Pulmonary artery endothelial cell (primary cell): ENCODE results near the gene FGL2. TPM values are rescaled to one million over a fixed set of nuclear protein-coding genes. Genes with fewer than 3 reads are reported as not detected.
"Not testable (repeated sequence)": the region's sequence is repeated elsewhere in the genome, so short reads cannot be mapped to it uniquely, and the experiment has no call there.

Experiments used
- DNase-seq: peaks from one replicate; pipeline ENCODE4 v3.0.0-alpha.2; 2011; ENCODE audit warnings: low read depth, low spot score
- total RNA-seq: library from RNA; depleted of rRNA; stranded (reverse); fragments of >200 nt; gene quantifications from 2 replicates; pipeline ENCODE4 v1.2.3, GENCODE V29; 2014

FGL2 gene
- total RNA-seq, 1 donor from 2014 or later: 0.26 TPM

GRCh38 chr7:77157034-77157433 lies 42.6 kb downstream of the FGL2 start:
- DNase-seq: not testable (repeated sequence)

DNA sequence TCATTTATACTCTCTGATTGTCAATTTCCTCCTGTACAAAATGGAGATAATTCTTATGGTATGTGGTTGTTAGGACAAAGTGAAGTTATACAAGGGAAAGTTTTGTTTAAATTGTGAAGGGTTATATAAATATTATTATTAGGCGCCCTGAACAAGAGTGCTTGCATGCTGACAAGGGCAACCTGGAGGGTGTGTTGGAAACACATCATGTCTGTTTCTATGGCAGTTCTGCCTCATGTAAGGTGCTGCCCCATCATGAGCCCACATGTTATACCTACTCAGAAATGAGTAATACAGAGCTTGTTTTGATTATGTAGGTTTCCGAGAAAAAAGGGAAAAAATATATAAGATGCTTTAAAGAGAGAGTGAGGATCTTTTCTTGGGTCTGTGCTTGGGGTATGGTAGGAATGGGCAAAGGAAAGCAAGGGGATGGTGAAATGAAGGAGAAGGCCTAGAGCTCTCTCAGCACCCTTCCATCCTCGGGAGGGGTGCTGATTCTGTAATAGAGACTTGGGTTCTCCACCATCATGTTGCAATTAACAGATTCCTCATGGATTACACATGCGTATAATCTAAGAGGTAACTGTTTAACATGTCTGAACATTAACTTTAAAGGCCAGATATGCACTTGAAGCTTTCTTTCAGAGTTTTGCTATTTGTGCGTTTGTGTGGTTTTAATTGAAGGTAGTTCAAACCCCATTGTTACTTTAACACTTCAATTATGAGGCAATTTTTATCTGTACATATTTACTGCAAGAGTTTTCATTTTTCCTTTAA lies 43.8 kb downstream of the FGL2 start:
- not testable (repeated sequence) for DNase-seq

DNA sequence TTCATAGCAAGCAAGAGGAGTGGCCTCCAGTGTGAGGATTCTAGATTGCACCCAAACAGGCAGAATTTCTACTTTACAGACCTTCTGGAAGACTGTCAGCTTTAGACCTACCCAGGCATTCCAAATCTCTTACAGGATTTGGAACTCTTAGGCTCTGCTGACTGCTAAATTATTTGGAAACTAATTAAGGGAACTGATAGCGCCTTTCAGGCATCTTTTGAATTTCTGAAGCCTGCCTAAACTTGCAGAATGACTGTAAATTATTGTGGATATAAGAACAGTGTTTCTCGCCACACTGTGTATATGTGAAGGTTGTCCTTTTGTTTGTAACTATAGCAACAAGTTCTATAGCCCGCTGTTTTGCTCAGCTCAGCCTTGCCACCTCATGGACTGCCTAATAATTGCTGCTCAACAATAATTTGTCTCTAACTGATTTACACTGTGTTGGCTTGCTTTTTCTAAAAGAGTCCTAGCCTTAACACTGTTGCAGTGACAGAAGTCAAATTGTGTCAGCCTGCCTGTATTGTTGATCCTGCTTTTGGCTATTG lies 44.6 kb downstream of the FGL2 start:
- not testable (repeated sequence) for DNase-seq

- DNase-seq: not testable (repeated sequence)
These were observed 47.4 kb downstream of the FGL2 start for GRCh38 chr7:77152232-77152631.

Other genes with a start within 250 kb of the FGL2 start
- not detected in 2 replicates for gene SPDYE17, start 167.5 kb downstream of the FGL2 start, total RNA-seq
- gene SPDYE18, start 137.3 kb downstream of the FGL2 start, total RNA-seq: 0.13 and 0.28 TPM in 2 replicates
- gene CCDC146, start 77.2 kb downstream of the FGL2 start, total RNA-seq: 0.53 and 0.86 TPM in 2 replicates
- gene GSAP, start 216.5 kb upstream of the FGL2 start, total RNA-seq: 2.6 TPM in 2 replicates